ENCODE results near the gene ATXN3. TPM values are rescaled to one million over a fixed set of nuclear protein-coding genes. Genes with fewer than 3 reads are reported as not detected.

Gene ATXN3
- total and polyA plus RNA-seq, 10 donors = 9.4 to 76.0 (median 37.4) TPM

GRCh38 chr14:92014040-92014439 lies 92.3 kb downstream of the ATXN3 start:
- intact Hi-C loops (cut with DNase I; ENCODE audit: low total_unique reads) = no loop called here
- peaks cover 11 to 100% (median 71%) of the 10 kb centered on the region in 6 donors for H3K36me3 ChIP-seq

GRCh38 chr14:92012121-92012748 lies 94.1 kb downstream of the ATXN3 start:
- 80 to 87% (median 84%) methylated on average over 4 of the region's 4 CpGs for WGBS, 5 donors
- peaks cover 13 to 100% (median 70%) of the 10 kb centered on the region in 6 donors for H3K36me3 ChIP-seq
- TF ChIP-seq POLR2A (IDR thresholded peaks at IDR 0.05) = no peak
- no peak for TF ChIP-seq POLR2AphosphoS5 (IDR thresholded peaks at IDR 0.05)
- no peak for TF ChIP-seq CTCF (IDR thresholded peaks at IDR 0.05 in 8 of 11, conservative IDR thresholded peaks at IDR 0.05 in 3 of 11)
- H3K9me3 ChIP-seq = no peaks in the 10 kb centered on the region
- no peak overlapping the region for H3K27ac ChIP-seq
- intact Hi-C loops (cut with DNase I; ENCODE audit: low total_unique reads) = no loop called here
- H3K4me1 ChIP-seq = no peaks in the 10 kb centered on the region
- H3K4me3 ChIP-seq = no peak overlapping the region
- no peaks in the 10 kb centered on the region for H3K27me3 ChIP-seq (replicated peaks in 1 of 7)
- DNase-seq = no peak

More at GRCh38 chr14:92014040-92014439, 92.3 kb downstream of the ATXN3 start:
- no peak overlapping the region for H3K27ac ChIP-seq
- no peak for TF ChIP-seq POLR2AphosphoS5 (IDR thresholded peaks at IDR 0.05)
- no peak for TF ChIP-seq POLR2A (IDR thresholded peaks at IDR 0.05)
- TF ChIP-seq CTCF (IDR thresholded peaks at IDR 0.05 in 8 of 11, conservative IDR thresholded peaks at IDR 0.05 in 3 of 11) = no peak
- DNase-seq = no peak
- no peak overlapping the region for H3K4me3 ChIP-seq
- no peaks in the 10 kb centered on the region for H3K4me1 ChIP-seq
- H3K9me3 ChIP-seq = no peaks in the 10 kb centered on the region
- H3K27me3 ChIP-seq (replicated peaks in 1 of 7) = no peaks in the 10 kb centered on the region

GRCh38 chr14:92010644-92011043 lies 95.7 kb downstream of the ATXN3 start:
- Histone ChIP-seq H3K27ac (no peak overlapping the region), H3K4me1 (no peaks in the 10 kb centered on the region), H3K4me3 (no peak overlapping the region), H3K36me3 (peaks cover 13 to 100% (median 71%) of the 10 kb centered on the region in 6 donors), H3K27me3 (replicated peaks in 1 of 7) (no peaks in the 10 kb centered on the region), H3K9me3 (no peaks in the 10 kb centered on the region)
- DNase-seq = no peak
- TF ChIP-seq POLR2AphosphoS5 (IDR thresholded peaks at IDR 0.05) = no peak
- no peak for TF ChIP-seq CTCF (IDR thresholded peaks at IDR 0.05 in 8 of 11, conservative IDR thresholded peaks at IDR 0.05 in 3 of 11)
- no peak for TF ChIP-seq POLR2A (IDR thresholded peaks at IDR 0.05)
- intact Hi-C loops (cut with DNase I; ENCODE audit: low total_unique reads) = no loop called here
- WGBS, 5 donors = 96 to 100% (median 98%) methylated on average over 3 of the region's 3 CpGs

- Histone ChIP-seq H3K27ac (no peak overlapping the region), H3K4me3 (no peak overlapping the region), H3K36me3 (peaks cover 8 to 100% (median 70%) of the 10 kb centered on the region in 6 donors), H3K9me3 (no peaks in the 10 kb centered on the region), H3K4me1 (no peaks in the 10 kb centered on the region), H3K27me3 (replicated peaks in 1 of 7) (no peaks in the 10 kb centered on the region)
- WGBS, 5 donors = 85 to 97% (median 91%) methylated on average over 1 of the region's 1 CpG
- DNase-seq = no peak
- intact Hi-C loops (cut with DNase I; ENCODE audit: low total_unique reads) = no loop called here
- TF ChIP-seq POLR2A (IDR thresholded peaks at IDR 0.05) (no peak), CTCF (IDR thresholded peaks at IDR 0.05 in 8 of 11, conservative IDR thresholded peaks at IDR 0.05 in 3 of 11) (no peak), POLR2AphosphoS5 (IDR thresholded peaks at IDR 0.05) (no peak)
These were observed 96.8 kb downstream of the ATXN3 start for GRCh38 chr14:92009604-92010003.

Other genes starting within 250 kb of the ATXN3 start
- gene TC2N, start 239.0 kb downstream of the ATXN3 start, total RNA-seq = 10 to 100 TPM; 33.6 to 50.7 (median 41.6) TPM
- gene TC2N, start 239.0 kb downstream of the ATXN3 start, polyA plus RNA-seq = 1 to 10 TPM; 5.3 to 7.0 (median 5.6) TPM
- 100 to 1,000 TPM in 5 of 7 donors, 10 to 100 TPM in 2; 98.7 to 396 (median 225) TPM for gene FBLN5, start 158.9 kb downstream of the ATXN3 start, total RNA-seq
- gene FBLN5, start 158.9 kb downstream of the ATXN3 start, polyA plus RNA-seq = 10 to 100 TPM; 26.4 to 61.9 (median 48.2) TPM
- 10 to 100 TPM; 32.9 to 75.7 (median 54.5) TPM for gene TRIP11, start 66.5 kb downstream of the ATXN3 start, total RNA-seq
- gene TRIP11, start 66.5 kb downstream of the ATXN3 start, polyA plus RNA-seq = 1 to 10 TPM; 3.0 to 4.5 (median 3.7) TPM
- 100 to 1,000 TPM in 3 of 7 donors, 10 to 100 TPM in 4; 67.2 to 237 (median 85.7) TPM for gene NDUFB1, start 15.1 kb upstream of the ATXN3 start, total RNA-seq
- gene NDUFB1, start 15.1 kb upstream of the ATXN3 start, polyA plus RNA-seq = 100 to 1,000 TPM; 533 to 582 (median 580) TPM
- 10 to 100 TPM; 32.0 to 59.7 (median 47.8) TPM for gene CPSF2, start 15.4 kb upstream of the ATXN3 start, total RNA-seq
- 1 to 10 TPM; 4.5 to 9.7 (median 7.7) TPM for gene CPSF2, start 15.4 kb upstream of the ATXN3 start, polyA plus RNA-seq
- 1 to 10 TPM; 2.5 to 8.9 (median 5.4) TPM for gene SLC24A4, start 216.6 kb upstream of the ATXN3 start, total RNA-seq
- 1 to 10 TPM in 1 of 3 donors, under 1 TPM in 2; 0.29 to 1.1 (median 0.96) TPM for gene SLC24A4, start 216.6 kb upstream of the ATXN3 start, polyA plus RNA-seq

Measured in spleen (tissue), 11 donors.